NCI-H1694 (cell line): ENCODE measurements around the gene FAM204A.

Experiments
- DNase-seq: peaks from one replicate; lab custom pipeline; 2025; lab: John Stamatoyannopoulos, UW

Gene FAM204A

GRCh38 chr10:118330295-118331076 is 11.6 kb downstream of the FAM204A start:
- DNase-seq, result no peak

GRCh38 chr10:118324140-118324539 is 18.0 kb downstream of the FAM204A start:
- DNase-seq, result no peak

GRCh38 chr10:118321724-118322575 is 20.2 kb downstream of the FAM204A start:
- DNase-seq, result no peak

DNA sequence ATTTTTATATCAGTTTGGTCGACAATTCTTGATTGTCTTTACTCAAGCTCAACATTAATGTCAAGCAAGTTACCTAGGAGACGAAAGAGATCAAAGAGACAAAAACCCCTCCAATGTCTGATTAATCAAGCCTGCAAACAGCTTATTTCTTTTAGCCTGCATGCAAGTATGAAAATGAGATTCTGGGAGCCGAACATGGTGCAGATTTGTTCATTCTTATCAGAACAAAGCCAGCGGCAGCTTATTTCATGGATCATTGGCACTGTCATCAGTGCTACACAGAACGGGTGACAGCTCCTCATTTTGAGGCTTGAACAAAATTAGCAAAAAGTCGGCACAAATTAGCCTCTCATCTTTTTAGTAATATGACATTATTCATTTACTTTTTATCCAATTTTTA is 26.5 kb downstream of the FAM204A start:
- DNase-seq, result no peak

GRCh38 chr10:118314882-118315281 is 27.2 kb downstream of the FAM204A start:
- DNase-seq, result no peak

GRCh38 chr10:118311505-118311904 is 30.6 kb downstream of the FAM204A start:
- no peak for DNase-seq

- no peak for DNase-seq
Measured at GRCh38 chr10:118310822-118311221, 31.3 kb downstream of the FAM204A start.

GRCh38 chr10:118309911-118310310 is 32.2 kb downstream of the FAM204A start:
- no peak for DNase-seq

DNA sequence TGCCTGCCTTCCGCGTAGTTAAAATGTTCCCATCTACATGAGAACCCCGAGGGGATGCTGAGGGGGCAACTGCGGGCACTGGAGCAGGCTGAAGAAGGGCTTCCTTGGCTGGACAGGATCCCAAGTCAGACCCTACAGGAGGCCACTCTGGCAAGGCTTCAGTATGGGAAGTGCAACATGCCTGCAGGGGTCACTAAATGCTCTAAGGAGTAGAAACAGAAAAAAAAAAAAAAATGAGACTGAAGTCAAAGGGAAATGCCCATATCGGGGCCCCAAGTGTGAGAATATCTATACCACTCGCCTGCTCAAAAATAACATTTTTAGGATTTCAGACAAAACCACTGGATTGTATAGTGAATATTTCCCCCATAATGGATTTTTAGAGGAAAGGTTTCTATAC is 33.5 kb downstream of the FAM204A start:
- DNase-seq, result no peak

GRCh38 chr10:118307859-118308258 is 34.3 kb downstream of the FAM204A start:
- no peak for DNase-seq

GRCh38 chr10:118307220-118307619 is 34.9 kb downstream of the FAM204A start:
- no peak for DNase-seq

DNA sequence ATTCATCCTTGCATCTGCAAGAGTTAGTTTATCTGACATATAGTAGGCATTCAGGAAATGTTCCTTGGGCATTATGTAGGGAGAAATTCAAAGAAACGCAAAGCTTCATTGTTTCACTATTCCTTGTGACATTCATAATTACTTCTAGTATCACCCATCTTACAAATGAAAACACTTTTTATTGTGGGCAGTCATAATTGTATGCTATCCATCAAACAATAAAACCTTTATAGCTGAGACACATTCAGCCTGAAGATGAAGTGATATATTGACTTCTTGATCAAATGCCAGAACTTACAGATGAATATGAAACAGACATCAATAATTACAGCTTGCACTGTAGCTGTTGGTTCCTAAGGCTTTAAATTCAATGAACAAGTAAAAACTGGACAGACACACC is 36.4 kb downstream of the FAM204A start:
- no peak for DNase-seq

DNA sequence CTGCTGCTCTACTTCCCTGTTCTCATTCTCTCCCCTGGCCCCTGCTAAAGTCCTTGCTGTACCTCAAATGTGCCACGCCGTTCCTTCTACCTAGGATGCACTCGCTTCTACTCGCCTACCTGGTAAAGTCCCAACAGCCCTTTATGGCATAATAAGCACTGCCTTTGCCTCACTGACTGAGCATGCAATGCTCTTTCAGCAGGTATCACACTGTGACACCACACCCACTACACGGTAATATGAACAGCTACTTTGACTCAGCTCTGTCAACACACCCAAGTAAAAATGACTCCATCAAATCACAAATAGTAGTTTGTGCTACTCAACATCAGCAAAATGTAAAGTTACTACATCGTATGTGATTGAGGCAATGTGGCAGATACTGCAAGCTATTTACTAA is 37.6 kb downstream of the FAM204A start:
- DNase-seq, result no peak

- no peak for DNase-seq
Measured at GRCh38 chr10:118301211-118301610, 40.9 kb downstream of the FAM204A start.

- DNase-seq, result no peak
Measured at GRCh38 chr10:118300320-118300719, 41.8 kb downstream of the FAM204A start.

- no peak for DNase-seq
Measured at GRCh38 chr10:118298787-118299186, 43.3 kb downstream of the FAM204A start.

GRCh38 chr10:118291122-118291521 is 51.0 kb downstream of the FAM204A start:
- DNase-seq, result no peak

- no peak for DNase-seq
Measured at GRCh38 chr10:118290471-118290995, 51.6 kb downstream of the FAM204A start.

GRCh38 chr10:118287076-118287806 is 54.9 kb downstream of the FAM204A start:
- no peak for DNase-seq

DNA sequence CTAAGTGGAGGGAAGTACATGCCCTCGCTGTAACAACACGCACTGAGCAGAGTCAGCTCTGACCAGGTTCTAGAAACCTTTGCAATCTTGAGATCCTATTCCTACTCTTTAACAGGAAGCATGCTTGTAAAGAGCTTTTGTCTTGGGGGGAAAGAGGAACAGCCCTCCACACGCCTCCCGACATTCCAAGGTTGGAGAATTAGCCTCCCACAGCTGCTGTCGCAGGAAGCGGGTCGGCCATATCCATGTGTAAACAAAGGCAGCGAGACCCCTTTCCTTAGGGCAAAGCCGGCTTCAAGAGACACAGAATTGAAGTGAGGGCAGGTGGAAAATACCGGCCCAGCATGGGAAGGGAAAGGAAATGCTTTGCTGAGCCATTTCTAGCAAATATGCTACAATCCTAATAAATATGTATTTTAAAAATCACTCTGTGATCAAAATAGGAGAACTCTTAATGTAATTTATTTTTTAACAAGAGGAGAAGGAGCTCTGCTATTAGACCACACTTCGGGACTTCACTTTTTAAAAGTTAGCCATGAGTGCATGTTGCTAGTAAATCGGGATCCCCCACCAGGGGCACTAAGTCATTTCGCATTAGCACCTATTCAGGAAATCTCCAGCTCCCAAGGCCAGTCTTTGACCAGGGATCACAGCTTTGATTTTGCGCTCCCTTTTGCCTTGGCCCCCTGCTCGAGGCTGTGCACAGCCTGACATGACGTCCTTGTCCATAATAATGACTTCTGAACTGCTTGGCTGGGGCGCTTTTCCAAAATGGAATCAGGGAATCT is 55.9 kb downstream of the FAM204A start:
- DNase-seq, result no peak

DNA sequence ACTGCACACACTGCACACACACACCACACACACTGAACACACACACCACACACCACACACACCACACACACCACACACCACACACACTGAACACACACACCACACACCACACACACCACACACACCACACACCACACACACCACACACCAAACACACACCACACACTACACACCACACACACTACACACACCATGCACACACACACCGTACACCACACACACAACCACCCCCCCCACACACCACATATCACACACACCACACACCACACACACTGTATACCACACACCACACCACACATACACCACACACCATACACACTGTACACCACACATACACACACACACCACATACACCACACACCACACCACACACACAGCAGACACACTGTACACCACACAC is 59.5 kb downstream of the FAM204A start:
- no peak for DNase-seq

DNA sequence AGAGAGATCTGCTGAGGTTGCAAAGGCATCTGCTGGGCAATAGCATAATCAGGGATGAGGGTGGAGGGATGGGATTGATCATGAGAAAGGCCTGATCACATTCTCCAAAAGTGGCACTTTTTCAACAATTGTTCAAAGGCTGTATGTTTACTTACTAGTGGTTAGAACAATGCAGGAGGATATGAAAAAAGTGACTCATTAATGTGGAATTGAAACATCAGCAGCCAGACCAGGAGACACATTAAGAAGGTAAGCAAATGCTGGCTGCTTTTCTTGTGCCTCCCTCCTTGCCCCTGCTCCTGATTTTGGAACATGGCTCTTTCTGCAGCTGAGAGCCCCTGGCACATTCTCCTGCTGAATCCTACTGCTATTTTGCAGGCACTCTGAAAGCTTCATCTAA is 63.5 kb downstream of the FAM204A start:
- DNase-seq, result no peak
